CD1c-positive myeloid dendritic cell (primary cell): Measurements from ENCODE around the gene CDKAL1.
A peak's percentile ranks its signal among the peaks of the same experiment; 100 is the strongest.

Source experiments
- DNase-seq: peaks from one replicate; pipeline ENCODE4 v3.0.0-alpha.2; 2016; ENCODE audit errors: extremely low spot score

CDKAL1 gene

GRCh38 chr6:21204951-21205350 is 670.7 kb downstream of the CDKAL1 start:
- no peak for DNase-seq

GRCh38 chr6:21208081-21208795 is 674.0 kb downstream of the CDKAL1 start:
- peak; percentile 48 for DNase-seq

- peak; percentile 6 for DNase-seq
Measured at GRCh38 chr6:21208796-21209186, 674.5 kb downstream of the CDKAL1 start.

- DNase-seq = no peak
Measured at GRCh38 chr6:21213492-21213891, 679.2 kb downstream of the CDKAL1 start.

GRCh38 chr6:21214738-21215448 is 680.6 kb downstream of the CDKAL1 start:
- no peak for DNase-seq

GRCh38 chr6:21219241-21219640 is 685.0 kb downstream of the CDKAL1 start:
- DNase-seq = no peak

- DNase-seq = no peak
Measured at GRCh38 chr6:21219856-21220255, 685.6 kb downstream of the CDKAL1 start.

GRCh38 chr6:21220271-21220987 is 686.2 kb downstream of the CDKAL1 start:
- no peak for DNase-seq

GRCh38 chr6:21222656-21223055 is 688.4 kb downstream of the CDKAL1 start:
- DNase-seq = no peak

- DNase-seq = no peak
Measured at GRCh38 chr6:21225912-21226311, 691.7 kb downstream of the CDKAL1 start.

GRCh38 chr6:21227486-21227885 is 693.2 kb downstream of the CDKAL1 start:
- no peak for DNase-seq

GRCh38 chr6:21228411-21228810 is 694.2 kb downstream of the CDKAL1 start:
- DNase-seq = no peak

GRCh38 chr6:21228876-21229460 is 694.7 kb downstream of the CDKAL1 start:
- no peak for DNase-seq

GRCh38 chr6:21230536-21230935 is 696.3 kb downstream of the CDKAL1 start:
- DNase-seq = no peak

- DNase-seq = no peak
Measured at GRCh38 chr6:21235162-21235561, 700.9 kb downstream of the CDKAL1 start.

- no peak for DNase-seq
Measured at GRCh38 chr6:21238208-21238607, 704.0 kb downstream of the CDKAL1 start.

GRCh38 chr6:21240709-21241108 is 706.5 kb downstream of the CDKAL1 start:
- DNase-seq = no peak

- DNase-seq = no peak
Measured at GRCh38 chr6:21241231-21242130, 707.2 kb downstream of the CDKAL1 start.

- DNase-seq = no peak
Measured at GRCh38 chr6:21244897-21245470, 710.7 kb downstream of the CDKAL1 start.

GRCh38 chr6:21245488-21245887 is 711.2 kb downstream of the CDKAL1 start:
- no peak for DNase-seq

- no peak for DNase-seq
Measured at GRCh38 chr6:21246075-21246474, 711.8 kb downstream of the CDKAL1 start.
